Aorta (tissue), 5 donors: ENCODE results near the gene SLC25A51. TPM values are rescaled to one million over a fixed set of nuclear protein-coding genes. Genes with fewer than 3 reads are reported as not detected.

ENCODE experiments used
- ATAC-seq: fragments of 200-7000 bp; cut with Tn5 transposase; one replicate; pipeline ENCODE4 v1.9.1; 2022; ENCODE audit warnings: moderate library complexity; ENCODE audit not compliant: low FRiP score
- DNase-seq, 2 donors: peaks; one replicate each; pipeline ENCODE4 v3.0.0-alpha.2; 2020
- H3K27ac ChIP-seq, 2 donors: one replicate each; pipeline ENCODE4 v1.5.1; 2013; ENCODE audit warnings: low read length in 2 of 2, mild to moderate bottlenecking in 2 of 2, moderate library complexity in 2 of 2, control low read depth in 1 of 2, inconsistent platforms in 1 of 2, low read depth in 1 of 2
- H3K27me3 ChIP-seq, 2 donors: one replicate each; pipeline ENCODE4 v1.6.1; 2013; ENCODE audit warnings: control low read depth in 1 of 2, low read length in 1 of 2, mild to moderate bottlenecking in 1 of 2, moderate library complexity in 1 of 2; ENCODE audit not compliant: insufficient read depth in 2 of 2, control insufficient read depth in 1 of 2
- H3K36me3 ChIP-seq, 2 donors: one replicate each; pipeline ENCODE4 v1.6.1; 2013; ENCODE audit warnings: control low read depth in 1 of 2, low read length in 1 of 2, mild to moderate bottlenecking in 1 of 2; ENCODE audit not compliant: insufficient read depth in 2 of 2, control insufficient read depth in 1 of 2
- H3K4me1 ChIP-seq, 2 donors: one replicate each; pipeline ENCODE4 v1.6.1; 2013; ENCODE audit warnings: low read length in 2 of 2, control low read depth in 1 of 2, mild to moderate bottlenecking in 1 of 2, moderate library complexity in 1 of 2; ENCODE audit not compliant: insufficient read depth in 2 of 2, control insufficient read depth in 1 of 2
- H3K4me3 ChIP-seq, 2 donors: one replicate each; pipeline ENCODE4 v1.5.1; 2013; ENCODE audit warnings: low read length in 2 of 2, control low read depth in 1 of 2, mild to moderate bottlenecking in 1 of 2
- H3K9me3 ChIP-seq: one replicate; pipeline ENCODE4 v1.6.1; 2013; ENCODE audit warnings: mild to moderate bottlenecking, low read length; ENCODE audit not compliant: control insufficient read depth
- WGBS, 2 donors: extraction: QIAGEN DNeasy Blood & Tissue Kit; methylation state at CpG; one replicate each; pipeline ENCODE4 v1.1.7; 2013; 5-methylcytosine and 5-hydroxymethylcytosine counted together
- intact Hi-C, 2 donors: fragments of 100-400 bp; cut with DNase I; formaldehyde crosslinking; loops; one replicate each; pipeline versions ENCODE4 v1.14.2 to v1.15.0; 2022
- polyA plus RNA-seq, 2 donors: library from polyadenylated mRNA; stranded (reverse); fragments of 200-250 nt; gene quantifications; one replicate each; pipeline ENCODE4 v1.2.3, GENCODE V29; 2013
- total RNA-seq, 2 donors: library from RNA; stranded (reverse); fragmentation: NEBNext Ultra II Directional; extraction: Animal tissue kit (Norgen Biotek cat#: 25700); gene quantifications; one replicate each; pipeline ENCODE4 v1.2.1, GENCODE V29; 2021
- donor health status: healthy with polysubstance abuse.
- donor health status: Bipolar disorder and iron deficiency.
- donor health status: DM: no; HTN: no; CAD: no.
- donor health status: DM: no; HTN: no; CAD: no.
- donor health status: DM: yes; HTN: yes; CAD: no.

Gene SLC25A51
- total and polyA plus RNA-seq, 4 donors, result 4.8 to 24.3 (median 14.8) TPM

- peaks cover 0 to 3% of the 10 kb centered on the region in 2 donors for H3K4me1 ChIP-seq
- no peak for DNase-seq
- H3K27me3 ChIP-seq, result no peaks in the 10 kb centered on the region
- no peak for ATAC-seq
- no peak overlapping the region for H3K27ac ChIP-seq
- H3K4me3 ChIP-seq, result no peak overlapping the region
- WGBS, 2 donors, result 81 to 82% methylated on average over 11 of the region's 11 CpGs
- intact Hi-C loops, result loop anchor here (5.0 to 10.0 kb wide), 3 partner anchors 111 to 518 kb away; partner anchors contain the start of genes ALDH1B1 (in 1 of the 2) and IGFBPL1 (in 1 of the 2)
- no peaks in the 10 kb centered on the region for H3K9me3 ChIP-seq
- no peaks in the 10 kb centered on the region for H3K36me3 ChIP-seq
Measured at GRCh38 chr9:37906312-37907239, 2.6 kb upstream of the SLC25A51 start.

GRCh38 chr9:37905776-37906175 is 1.8 kb upstream of the SLC25A51 start:
- DNase-seq, result no peak
- WGBS, 2 donors, result 92 to 96% methylated on average over 4 of the region's 4 CpGs
- intact Hi-C loops, result loop anchor here (2.0 to 10.0 kb wide), 4 partner anchors 112 to 521 kb away; partner anchors contain the start of genes ALDH1B1 (in 1 of the 2) and IGFBPL1 (in 1 of the 2)

GRCh38 chr9:37905131-37905505 is 1.2 kb upstream of the SLC25A51 start:
- H3K4me3 ChIP-seq, result no peak overlapping the region
- intact Hi-C loops, result loop anchor here (2.0 to 10.0 kb wide), 4 partner anchors 112 to 522 kb away; partner anchors contain the start of genes ALDH1B1 (in 1 of the 2) and IGFBPL1 (in 1 of the 2)
- no peak for DNase-seq
- H3K27ac ChIP-seq, result no peak overlapping the region
- no peaks in the 10 kb centered on the region for H3K9me3 ChIP-seq
- 60 to 64% methylated on average over 10 of the region's 10 CpGs for WGBS, 2 donors
- no peaks in the 10 kb centered on the region for H3K27me3 ChIP-seq
- peaks cover 0 to 3% of the 10 kb centered on the region in 2 donors for H3K4me1 ChIP-seq
- H3K36me3 ChIP-seq, result no peaks in the 10 kb centered on the region
- no peak for ATAC-seq

More at GRCh38 chr9:37905776-37906175, 1.8 kb upstream of the SLC25A51 start:
- no peak overlapping the region for H3K4me3 ChIP-seq
- H3K4me1 ChIP-seq, result peaks cover 0 to 3% of the 10 kb centered on the region in 2 donors
- no peaks in the 10 kb centered on the region for H3K9me3 ChIP-seq
- H3K27me3 ChIP-seq, result no peaks in the 10 kb centered on the region
- no peak for ATAC-seq
- H3K36me3 ChIP-seq, result no peaks in the 10 kb centered on the region
- H3K27ac ChIP-seq, result no peak overlapping the region

GRCh38 chr9:37904445-37905130 is 661 bp upstream of the SLC25A51 start:
- Histone ChIP-seq H3K4me3 (peak overlapping the region; percentile 29 to 51), H3K4me1 (peaks cover 0 to 3% of the 10 kb centered on the region in 2 donors), H3K27ac (peak overlapping the region in 1 of 2 donors; percentile 22), H3K27me3 (no peaks in the 10 kb centered on the region), H3K9me3 (no peaks in the 10 kb centered on the region), H3K36me3 (no peaks in the 10 kb centered on the region)
- DNase-seq (no peak), ATAC-seq (peak; percentile 44)
- WGBS, 2 donors, result 11 to 19% methylated on average over 35 to 36 of the region's 36 CpGs
- intact Hi-C loops, result loop anchor here (2.0 to 10.0 kb wide), 4 partner anchors 113 to 522 kb away; partner anchors contain the start of genes ALDH1B1 (in 1 of the 2) and IGFBPL1 (in 1 of the 2)

GRCh38 chr9:37902796-37903646 is 906 bp downstream of the SLC25A51 start:
- peaks cover 0 to 3% of the 10 kb centered on the region in 2 donors for H3K4me1 ChIP-seq

GRCh38 chr9:37902131-37902530 is 1.8 kb downstream of the SLC25A51 start:
- no peak for ATAC-seq
- Histone ChIP-seq H3K36me3 (no peaks in the 10 kb centered on the region), H3K9me3 (no peaks in the 10 kb centered on the region), H3K4me1 (peaks cover 0 to 3% of the 10 kb centered on the region in 2 donors), H3K27ac (no peak overlapping the region), H3K4me3 (no peak overlapping the region), H3K27me3 (no peaks in the 10 kb centered on the region)
- intact Hi-C loops, result loop anchor here (10.0 kb wide), 2 partner anchors 493 to 523 kb away; partner anchors contain the start of genes ALDH1B1 (in 1 of the 2) and IGFBPL1 (in 1 of the 2)
- DNase-seq, result no peak

More at GRCh38 chr9:37902796-37903646, 906 bp downstream of the SLC25A51 start:
- no peaks in the 10 kb centered on the region for H3K36me3 ChIP-seq
- H3K9me3 ChIP-seq, result no peaks in the 10 kb centered on the region
- intact Hi-C loops, result loop anchor here (10.0 kb wide), 2 partner anchors 492 to 522 kb away; partner anchors contain the start of genes ALDH1B1 (in 1 of the 2) and IGFBPL1 (in 1 of the 2)
- no peak for ATAC-seq
- H3K27me3 ChIP-seq, result no peaks in the 10 kb centered on the region
- no peak for DNase-seq
- 5% methylated on average over 17 of the region's 17 CpGs for WGBS, 2 donors
- peak overlapping the region; percentile 51 to 81 for H3K4me3 ChIP-seq
- no peak overlapping the region for H3K27ac ChIP-seq

GRCh38 chr9:37899041-37899440 is 4.9 kb downstream of the SLC25A51 start:
- WGBS, 2 donors, result 72 to 75% methylated on average over 2 of the region's 2 CpGs
- H3K9me3 ChIP-seq, result no peaks in the 10 kb centered on the region
- DNase-seq, result no peak
- no peak overlapping the region for H3K4me3 ChIP-seq
- peaks cover 0 to 3% of the 10 kb centered on the region in 2 donors for H3K4me1 ChIP-seq
- no peak for ATAC-seq
- peaks cover 0 to 5% of the 10 kb centered on the region in 2 donors for H3K36me3 ChIP-seq
- H3K27me3 ChIP-seq, result no peaks in the 10 kb centered on the region
- intact Hi-C loops, result no loop called here
- H3K27ac ChIP-seq, result no peak overlapping the region
